ENCODE results near the gene PRSS12. TPM values are rescaled to one million over a fixed set of nuclear protein-coding genes. Genes with fewer than 3 reads are reported as not detected.

PRSS12 gene
- total RNA-seq, 1 experiment from 2014 or later = 0.25 TPM

- ChIA-PET CTCF (no interaction called here), POLR2A (no interaction called here)
- no peak overlapping the region for H3K4me3 Mint-ChIP-seq (ENCODE audit: unreplicated experiment)
- H3K9me3 Mint-ChIP-seq (ENCODE audit: unreplicated experiment) = no peaks in the 10 kb centered on the region
- no peaks in the 10 kb centered on the region for H3K36me3 ChIP-seq (ENCODE audit: control insufficient read depth, insufficient read depth, low read length)
- no peaks in the 10 kb centered on the region for H3K9me3 ChIP-seq
- DNase-seq = no peak
- H3K4me3 ChIP-seq (ENCODE audit: low read depth, low read length) = no peak overlapping the region
- H3K27me3 ChIP-seq (replicated peaks; ENCODE audit: control insufficient read depth, insufficient read depth, low read length) = no peaks in the 10 kb centered on the region
- BruUV-seq (replicated peaks) = no TSS peak
- no peak for TF ChIP-seq CTCF (IDR thresholded peaks at IDR 0.05; ENCODE audit: insufficient read depth in 1 of 2, low read depth in 1 of 2, low read length in 1 of 2, severe bottlenecking in 1 of 2, unreplicated experiment in 1 of 2)
- no peaks in the 10 kb centered on the region for H3K4me1 ChIP-seq
- no peaks in the 10 kb centered on the region for H3K4me1 Mint-ChIP-seq (ENCODE audit: low read depth, unreplicated experiment)
- H3K36me3 Mint-ChIP-seq (ENCODE audit: insufficient read depth, unreplicated experiment) = no peaks in the 10 kb centered on the region
- H3K27me3 Mint-ChIP-seq (ENCODE audit: insufficient read depth, unreplicated experiment) = peaks cover 4% of the 10 kb centered on the region
- intact Hi-C loops (cut with micrococcal nuclease; ENCODE audit: unreplicated experiment) = no loop called here
- H3K27ac Mint-ChIP-seq (ENCODE audit: unreplicated experiment) = no peak overlapping the region
Observed at GRCh38 chr4:118335324-118335723, 17.5 kb downstream of the PRSS12 start.

GRCh38 chr4:118331352-118331751 is 21.5 kb downstream of the PRSS12 start:
- H3K4me3 ChIP-seq (ENCODE audit: low read depth, low read length) = no peak overlapping the region
- no peaks in the 10 kb centered on the region for H3K27me3 ChIP-seq (replicated peaks; ENCODE audit: control insufficient read depth, insufficient read depth, low read length)
- H3K36me3 ChIP-seq (ENCODE audit: control insufficient read depth, insufficient read depth, low read length) = no peaks in the 10 kb centered on the region
- no peaks in the 10 kb centered on the region for H3K9me3 ChIP-seq
- H3K36me3 Mint-ChIP-seq (ENCODE audit: insufficient read depth, unreplicated experiment) = no peaks in the 10 kb centered on the region
- no peak overlapping the region for H3K4me3 Mint-ChIP-seq (ENCODE audit: unreplicated experiment)
- no peaks in the 10 kb centered on the region for H3K4me1 Mint-ChIP-seq (ENCODE audit: low read depth, unreplicated experiment)
- TF ChIP-seq CTCF (IDR thresholded peaks at IDR 0.05; ENCODE audit: insufficient read depth in 1 of 2, low read depth in 1 of 2, low read length in 1 of 2, severe bottlenecking in 1 of 2, unreplicated experiment in 1 of 2) = no peak
- CTCF ChIA-PET = no interaction called here
- peaks cover 6% of the 10 kb centered on the region for H3K27me3 Mint-ChIP-seq (ENCODE audit: insufficient read depth, unreplicated experiment)
- no peak overlapping the region for H3K27ac Mint-ChIP-seq (ENCODE audit: unreplicated experiment)
- no peaks in the 10 kb centered on the region for H3K4me1 ChIP-seq
- BruUV-seq (replicated peaks) = no TSS peak
- no peak for DNase-seq
- POLR2A ChIA-PET = no interaction called here
- intact Hi-C loops (cut with micrococcal nuclease; ENCODE audit: unreplicated experiment) = no loop called here
- no peaks in the 10 kb centered on the region for H3K9me3 Mint-ChIP-seq (ENCODE audit: unreplicated experiment)

GRCh38 chr4:118329849-118330248 is 23.0 kb downstream of the PRSS12 start:
- no peaks in the 10 kb centered on the region for H3K9me3 ChIP-seq
- no TSS peak for BruUV-seq (replicated peaks)
- no peak for TF ChIP-seq CTCF (IDR thresholded peaks at IDR 0.05; ENCODE audit: insufficient read depth in 1 of 2, low read depth in 1 of 2, low read length in 1 of 2, severe bottlenecking in 1 of 2, unreplicated experiment in 1 of 2)
- Mint-ChIP-seq H3K27me3 (ENCODE audit: insufficient read depth, unreplicated experiment) (peaks cover 8% of the 10 kb centered on the region), H3K4me3 (ENCODE audit: unreplicated experiment) (no peak overlapping the region), H3K36me3 (ENCODE audit: insufficient read depth, unreplicated experiment) (no peaks in the 10 kb centered on the region), H3K27ac (ENCODE audit: unreplicated experiment) (no peak overlapping the region), H3K4me1 (ENCODE audit: low read depth, unreplicated experiment) (no peaks in the 10 kb centered on the region), H3K9me3 (ENCODE audit: unreplicated experiment) (no peaks in the 10 kb centered on the region)
- no peaks in the 10 kb centered on the region for H3K36me3 ChIP-seq (ENCODE audit: control insufficient read depth, insufficient read depth, low read length)
- CTCF ChIA-PET = no interaction called here
- intact Hi-C loops (cut with micrococcal nuclease; ENCODE audit: unreplicated experiment) = no loop called here
- DNase-seq = no peak
- H3K27me3 ChIP-seq (replicated peaks; ENCODE audit: control insufficient read depth, insufficient read depth, low read length) = no peaks in the 10 kb centered on the region
- POLR2A ChIA-PET = no interaction called here
- no peak overlapping the region for H3K4me3 ChIP-seq (ENCODE audit: low read depth, low read length)
- no peaks in the 10 kb centered on the region for H3K4me1 ChIP-seq
